Immature natural killer cell (primary cell): ENCODE data around the gene DIP2A. TPM values are rescaled to one million over a fixed set of nuclear protein-coding genes. Genes with fewer than 3 reads are reported as not detected.

Source experiments
- DNase-seq, 3 donors: peaks; one replicate each; pipeline ENCODE4 v3.0.0; 2022; ENCODE audit warnings: mixed read lengths in 1 of 3
- H3K27ac Mint-ChIP-seq, 6 donors: one replicate each; pipeline ENCODE4 v1.8.0; 2020; ENCODE audit warnings: mixed read lengths in 6 of 6, mild to moderate bottlenecking in 5 of 6, inconsistent platforms in 4 of 6, moderate library complexity in 3 of 6
- H3K27me3 Mint-ChIP-seq, 3 donors: one replicate each; pipeline ENCODE4 v1.8.0; 2020 to 2021; ENCODE audit warnings: low read depth in 3 of 3, mild to moderate bottlenecking in 3 of 3, mixed read lengths in 3 of 3, moderate library complexity in 3 of 3, inconsistent platforms in 1 of 3
- H3K36me3 Mint-ChIP-seq, 3 donors: one replicate each; pipeline ENCODE4 v1.8.0; 2020; ENCODE audit warnings: mixed read lengths in 3 of 3, inconsistent platforms in 2 of 3, mild to moderate bottlenecking in 2 of 3
- H3K4me1 Mint-ChIP-seq, 2 donors: one replicate each; pipeline ENCODE4 v1.8.0; 2020; ENCODE audit warnings: inconsistent platforms in 2 of 2, mild to moderate bottlenecking in 2 of 2, mixed read lengths in 2 of 2, moderate library complexity in 1 of 2
- H3K4me3 Mint-ChIP-seq, 5 donors: one replicate each; pipeline ENCODE4 v1.8.0; 2020; ENCODE audit warnings: mild to moderate bottlenecking in 5 of 5, mixed read lengths in 5 of 5, inconsistent platforms in 3 of 5, moderate library complexity in 3 of 5
- H3K9me3 Mint-ChIP-seq, 6 donors: one replicate each; pipeline ENCODE4 v1.8.0; 2020; ENCODE audit warnings: mild to moderate bottlenecking in 6 of 6, mixed read lengths in 6 of 6, inconsistent platforms in 4 of 6, moderate library complexity in 3 of 6
- polyA plus RNA-seq, 3 donors: library from polyadenylated mRNA; unstranded; fragments of 300-500 nt; fragmentation: Illumina TruSeq; gene quantifications; one replicate each; pipeline ENCODE4 v1.2.3, GENCODE V29; 2021

The DIP2A gene
- polyA plus RNA-seq, 3 donors from 2014 or later: 23.1 to 64.8 (median 26.9) TPM

GRCh38 chr21:46552274-46552673, 93.6 kb downstream of the DIP2A start:
- peak overlapping the region; percentile 93 to 100 (median 98) for H3K27ac Mint-ChIP-seq
- peak overlapping the region; percentile 69 to 86 (median 85) for H3K4me3 Mint-ChIP-seq
- peaks cover 38 to 62% (median 58%) of the 10 kb centered on the region in 3 donors for H3K36me3 Mint-ChIP-seq
- H3K27me3 Mint-ChIP-seq: peaks cover 9 to 34% (median 13%) of the 10 kb centered on the region in 3 donors
- peaks cover 57 to 75% of the 10 kb centered on the region in 2 donors for H3K4me1 Mint-ChIP-seq
- DNase-seq: peak; percentile 50 to 70 (median 66)
- no peaks in the 10 kb centered on the region for H3K9me3 Mint-ChIP-seq

GRCh38 chr21:46552865-46553379, 94.2 kb downstream of the DIP2A start:
- Mint-ChIP-seq H3K4me3 (peak overlapping the region; percentile 69 to 86 (median 85)), H3K27ac (peak overlapping the region; percentile 93 to 100 (median 98)), H3K9me3 (no peaks in the 10 kb centered on the region), H3K27me3 (peaks cover 9 to 34% (median 11%) of the 10 kb centered on the region in 3 donors), H3K4me1 (peaks cover 57 to 72% of the 10 kb centered on the region in 2 donors), H3K36me3 (peaks cover 35 to 56% (median 56%) of the 10 kb centered on the region in 3 donors)
- no peak for DNase-seq

GRCh38 chr21:46553993-46554392, 95.3 kb downstream of the DIP2A start:
- Mint-ChIP-seq H3K4me1 (peaks cover 57 to 70% of the 10 kb centered on the region in 2 donors), H3K27me3 (peaks cover 9 to 31% (median 9%) of the 10 kb centered on the region in 3 donors), H3K9me3 (no peaks in the 10 kb centered on the region), H3K36me3 (peaks cover 29 to 49% (median 49%) of the 10 kb centered on the region in 3 donors), H3K4me3 (peak overlapping the region in 2 of 5 donors; percentile 33 to 45), H3K27ac (peak overlapping the region; percentile 93 to 100 (median 98))
- no peak for DNase-seq

- DNase-seq: no peak
- Mint-ChIP-seq H3K4me3 (peak overlapping the region in 1 of 5 donors; percentile 45), H3K9me3 (no peaks in the 10 kb centered on the region), H3K36me3 (peaks cover 31 to 54% (median 51%) of the 10 kb centered on the region in 3 donors), H3K4me1 (peaks cover 61 to 70% of the 10 kb centered on the region in 2 donors), H3K27ac (peak overlapping the region; percentile 93 to 100 (median 98)), H3K27me3 (peaks cover 11 to 37% (median 14%) of the 10 kb centered on the region in 3 donors)
Observed at GRCh38 chr21:46554431-46555224, 95.9 kb downstream of the DIP2A start.

- Mint-ChIP-seq H3K27ac (peak overlapping the region in 5 of 6 donors; percentile 35 to 98 (median 51)), H3K9me3 (no peaks in the 10 kb centered on the region), H3K27me3 (peaks cover 11 to 37% (median 12%) of the 10 kb centered on the region in 3 donors), H3K36me3 (peaks cover 33 to 56% (median 54%) of the 10 kb centered on the region in 3 donors), H3K4me1 (peaks cover 65 to 70% of the 10 kb centered on the region in 2 donors), H3K4me3 (no peak overlapping the region)
- no peak for DNase-seq
Observed at GRCh38 chr21:46555225-46555617, 96.5 kb downstream of the DIP2A start.

- H3K4me3 Mint-ChIP-seq: peak overlapping the region in 2 of 5 donors; percentile 21 to 33
- H3K4me1 Mint-ChIP-seq: peaks cover 65 to 70% of the 10 kb centered on the region in 2 donors
- H3K27me3 Mint-ChIP-seq: peaks cover 8 to 32% (median 9%) of the 10 kb centered on the region in 3 donors
- no peak for DNase-seq
- H3K27ac Mint-ChIP-seq: peak overlapping the region; percentile 40 to 89 (median 82)
- H3K9me3 Mint-ChIP-seq: no peaks in the 10 kb centered on the region
- peaks cover 33 to 58% (median 54%) of the 10 kb centered on the region in 3 donors for H3K36me3 Mint-ChIP-seq
Observed at GRCh38 chr21:46555678-46556077, 97.0 kb downstream of the DIP2A start.

- peaks cover 2 to 23% (median 5%) of the 10 kb centered on the region in 3 donors for H3K27me3 Mint-ChIP-seq
Observed at GRCh38 chr21:46556802-46557201, 98.1 kb downstream of the DIP2A start.

GRCh38 chr21:46557469-46557868, 98.8 kb downstream of the DIP2A start:
- Mint-ChIP-seq H3K9me3 (no peaks in the 10 kb centered on the region), H3K27me3 (peaks cover 4 to 23% (median 5%) of the 10 kb centered on the region in 3 donors), H3K36me3 (peaks cover 43 to 70% (median 68%) of the 10 kb centered on the region in 3 donors), H3K27ac (peak overlapping the region in 5 of 6 donors; percentile 16 to 85 (median 77)), H3K4me3 (no peak overlapping the region), H3K4me1 (peaks cover 58 to 70% of the 10 kb centered on the region in 2 donors)
- DNase-seq: no peak

More at GRCh38 chr21:46556802-46557201, 98.1 kb downstream of the DIP2A start:
- Mint-ChIP-seq H3K4me3 (peak overlapping the region in 1 of 5 donors; percentile 4), H3K27ac (peak overlapping the region; percentile 24 to 85 (median 74)), H3K4me1 (peaks cover 65 to 70% of the 10 kb centered on the region in 2 donors), H3K9me3 (no peaks in the 10 kb centered on the region), H3K36me3 (peaks cover 39 to 68% (median 65%) of the 10 kb centered on the region in 3 donors)
- DNase-seq: no peak

- H3K4me1 Mint-ChIP-seq: peaks cover 53 to 70% of the 10 kb centered on the region in 2 donors
- DNase-seq: no peak
Observed at GRCh38 chr21:46557919-46558392, 99.3 kb downstream of the DIP2A start.

GRCh38 chr21:46559291-46559983, 100.7 kb downstream of the DIP2A start:
- Mint-ChIP-seq H3K27ac (peak overlapping the region; percentile 93 to 100 (median 98)), H3K4me3 (peak overlapping the region; percentile 75 to 90 (median 79)), H3K36me3 (peaks cover 45 to 75% (median 58%) of the 10 kb centered on the region in 3 donors), H3K9me3 (no peaks in the 10 kb centered on the region), H3K27me3 (peaks cover 5 to 28% (median 5%) of the 10 kb centered on the region in 3 donors), H3K4me1 (peaks cover 39 to 58% of the 10 kb centered on the region in 2 donors)
- DNase-seq: peak; percentile 85 to 89 (median 87)

More at GRCh38 chr21:46557919-46558392, 99.3 kb downstream of the DIP2A start:
- Mint-ChIP-seq H3K9me3 (no peaks in the 10 kb centered on the region), H3K4me3 (no peak overlapping the region), H3K27ac (peak overlapping the region; percentile 73 to 99 (median 94)), H3K27me3 (peaks cover 5 to 24% (median 5%) of the 10 kb centered on the region in 3 donors), H3K36me3 (peaks cover 44 to 70% (median 68%) of the 10 kb centered on the region in 3 donors)

- H3K27me3 Mint-ChIP-seq: peaks cover 5 to 24% (median 5%) of the 10 kb centered on the region in 3 donors
- H3K4me1 Mint-ChIP-seq: peaks cover 35 to 55% of the 10 kb centered on the region in 2 donors
- DNase-seq: no peak
- H3K4me3 Mint-ChIP-seq: peak overlapping the region; percentile 75 to 90 (median 79)
- H3K9me3 Mint-ChIP-seq: no peaks in the 10 kb centered on the region
- H3K36me3 Mint-ChIP-seq: peaks cover 51 to 80% (median 62%) of the 10 kb centered on the region in 3 donors
- peak overlapping the region; percentile 93 to 100 (median 98) for H3K27ac Mint-ChIP-seq
Observed at GRCh38 chr21:46560568-46561444, 102.1 kb downstream of the DIP2A start.

GRCh38 chr21:46561445-46562090, 102.9 kb downstream of the DIP2A start:
- Mint-ChIP-seq H3K4me3 (peak overlapping the region in 3 of 5 donors; percentile 77 to 90 (median 79)), H3K9me3 (no peaks in the 10 kb centered on the region), H3K36me3 (peaks cover 47 to 82% (median 56%) of the 10 kb centered on the region in 3 donors), H3K27ac (peak overlapping the region; percentile 67 to 100 (median 96)), H3K27me3 (peaks cover 5 to 22% (median 5%) of the 10 kb centered on the region in 3 donors), H3K4me1 (peaks cover 35 to 56% of the 10 kb centered on the region in 2 donors)
- no peak for DNase-seq
